Eye (tissue), 1 donor: ENCODE data around the gene ST6GALNAC3.
A peak's percentile ranks its signal among the peaks of the same experiment; 100 is the strongest.

Experiments
- DNase-seq: peaks from one replicate; pipeline ENCODE4 v3.0.0-alpha.2; 2015

ST6GALNAC3 gene

DNA sequence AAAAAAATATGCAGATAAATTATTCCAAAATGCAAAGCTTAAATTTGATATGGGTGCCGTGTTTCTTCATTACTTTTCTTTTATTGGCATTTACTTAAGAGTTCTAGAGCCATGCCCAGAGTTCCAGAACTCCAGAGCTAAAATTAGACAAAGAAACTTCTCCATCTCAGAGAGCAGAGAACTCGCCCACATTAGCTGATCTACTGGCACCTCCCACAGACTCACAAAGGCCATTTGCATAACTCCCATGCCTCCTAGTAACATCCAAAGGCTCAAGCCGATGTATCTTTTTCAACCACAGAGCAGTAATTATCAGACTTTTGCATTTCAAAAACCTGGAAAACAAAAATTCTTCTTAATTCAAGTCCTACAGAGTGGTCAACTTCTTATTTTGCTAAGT is 468.9 kb downstream of the ST6GALNAC3 start:
- no peak for DNase-seq

DNA sequence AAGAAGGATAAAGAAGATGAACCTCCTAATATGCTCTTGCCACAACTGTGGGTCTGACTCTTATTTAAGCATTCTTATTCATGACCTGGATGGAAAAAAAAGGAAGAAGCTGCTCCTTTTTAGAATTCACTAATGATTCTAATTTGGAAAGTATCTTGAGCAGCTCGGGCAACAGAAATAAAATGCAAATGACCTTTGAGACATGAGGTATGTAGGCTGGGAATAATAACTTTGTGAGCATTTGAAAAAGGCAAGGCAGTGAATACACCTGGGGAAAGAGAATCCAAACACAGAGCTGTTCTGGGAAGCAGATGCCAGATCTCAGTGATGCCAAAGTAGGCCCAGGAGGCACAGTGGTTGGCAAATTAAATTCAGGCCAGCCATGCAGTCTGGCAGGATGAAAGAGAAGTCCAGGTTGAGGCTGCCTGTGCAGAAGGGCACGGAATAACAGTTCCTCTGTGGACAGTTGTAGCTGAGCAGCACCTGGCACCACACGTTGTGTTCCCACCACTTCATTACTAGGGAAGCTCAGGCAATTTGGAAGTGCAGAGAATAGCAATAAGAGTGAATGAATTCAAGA is 471.9 kb downstream of the ST6GALNAC3 start:
- no peak for DNase-seq

DNA sequence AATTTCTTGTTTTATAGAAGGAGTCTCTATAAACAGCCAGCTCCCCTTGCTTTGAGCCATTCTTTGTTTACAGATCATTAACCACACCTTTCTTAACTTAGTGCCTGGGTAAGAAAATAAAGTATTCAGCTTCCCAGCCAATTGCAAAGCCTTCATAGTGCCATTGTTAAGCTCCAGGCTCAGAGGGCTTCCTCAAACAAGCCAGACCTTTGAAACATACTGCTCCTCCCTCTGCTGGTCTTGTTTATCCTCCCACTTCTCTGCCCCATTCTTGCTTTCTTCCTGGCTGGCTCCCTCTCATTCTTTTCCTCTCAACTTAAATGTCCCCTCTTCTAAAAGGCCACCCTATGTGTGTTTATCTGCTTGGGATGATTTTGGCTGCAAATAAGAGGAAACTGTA is 473.4 kb downstream of the ST6GALNAC3 start:
- no peak for DNase-seq

DNA sequence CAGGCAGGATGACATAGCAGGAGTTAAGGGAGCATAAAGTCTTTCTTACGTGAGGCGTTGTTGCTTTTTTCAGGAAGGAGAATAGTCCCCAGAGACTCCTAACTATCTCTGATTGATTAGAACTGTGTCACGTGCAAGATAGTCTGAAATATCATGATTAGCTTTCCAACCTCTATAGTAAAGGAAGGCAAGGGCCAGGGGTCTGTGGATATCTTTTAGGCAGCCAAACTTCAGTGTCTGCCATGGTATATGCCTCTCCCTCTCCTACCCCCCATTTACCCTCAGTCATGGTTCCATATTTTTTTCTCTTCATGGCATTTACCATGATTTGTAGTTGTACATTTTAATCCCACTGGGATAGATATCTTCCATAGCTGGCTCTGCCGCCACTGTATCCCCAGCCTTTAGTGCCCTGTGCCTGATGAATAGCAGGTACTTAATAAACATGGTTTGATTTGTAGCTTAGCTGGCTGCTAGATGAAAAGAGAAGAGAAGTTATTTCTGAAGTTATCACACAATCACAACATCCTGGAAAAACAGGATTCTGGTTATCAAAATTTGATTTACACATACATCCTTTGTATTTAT is 474.1 kb downstream of the ST6GALNAC3 start:
- no peak for DNase-seq

DNA sequence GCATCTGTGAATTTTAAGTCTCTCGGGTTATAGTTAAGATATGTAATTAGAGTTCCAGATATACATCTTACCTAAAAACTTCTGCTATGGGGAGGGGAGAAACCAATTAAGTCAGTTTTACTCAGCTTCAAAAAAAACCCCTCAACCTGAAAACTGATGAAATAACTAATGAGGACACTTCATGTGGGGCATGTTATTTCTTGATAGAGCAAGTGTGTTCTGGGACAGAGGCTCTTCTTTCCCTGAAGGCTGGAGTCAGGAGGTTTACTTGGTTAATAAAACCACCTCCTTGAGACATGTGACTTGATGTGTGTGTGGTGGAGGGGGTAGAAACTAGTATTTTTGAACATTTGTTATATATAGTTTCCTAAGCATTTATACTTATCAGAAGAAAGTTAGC is 479.7 kb downstream of the ST6GALNAC3 start:
- peak; percentile 78 for DNase-seq

DNA sequence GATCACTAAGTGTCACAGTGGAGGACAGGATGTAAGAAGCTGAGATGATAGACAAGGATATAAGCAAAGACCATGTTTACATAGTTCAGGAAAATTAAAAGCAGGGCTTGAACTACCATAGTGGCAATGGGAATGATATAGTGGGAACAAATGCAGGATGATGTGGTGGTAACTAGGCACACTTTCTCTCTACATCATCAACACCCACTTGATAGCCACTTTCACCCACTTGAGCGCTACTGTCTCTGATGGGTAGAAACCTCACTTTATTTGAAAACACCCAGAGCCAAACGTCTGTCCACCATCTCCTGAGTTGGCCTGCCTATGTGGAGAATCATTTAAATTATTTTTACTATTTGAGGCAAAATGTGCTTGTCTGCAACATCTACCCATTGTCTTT is 487.7 kb downstream of the ST6GALNAC3 start:
- no peak for DNase-seq

DNA sequence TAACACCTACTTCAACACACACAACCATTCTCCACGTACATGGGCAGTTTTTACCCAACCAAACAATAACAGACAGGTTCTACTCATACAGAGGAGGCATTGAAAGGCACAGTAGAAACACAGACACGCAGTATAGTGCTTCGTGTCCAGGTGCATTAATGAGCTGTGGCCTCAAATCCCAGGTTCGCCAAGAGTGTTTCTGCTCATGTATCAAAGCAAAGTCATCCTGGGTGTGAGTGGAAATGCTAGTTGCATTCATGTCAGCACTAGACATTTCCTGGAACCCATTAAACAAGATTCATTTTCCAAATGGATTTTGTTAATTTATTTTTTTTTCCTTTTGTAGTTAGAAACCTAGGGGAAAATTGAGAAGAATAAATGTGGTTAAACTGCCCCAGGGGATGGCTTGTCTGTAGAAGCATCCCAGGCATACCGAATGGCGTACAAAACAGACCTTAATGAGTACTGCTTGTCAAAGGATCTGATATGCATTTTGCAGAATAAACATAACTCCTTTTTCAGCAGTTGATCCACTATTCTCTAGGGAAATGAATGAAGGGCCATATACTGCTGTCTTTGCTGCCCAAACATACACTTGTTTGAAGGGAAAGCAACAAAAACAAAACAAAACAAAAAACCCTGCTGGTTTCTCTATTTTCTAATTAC is 494.2 kb downstream of the ST6GALNAC3 start:
- no peak for DNase-seq

DNA sequence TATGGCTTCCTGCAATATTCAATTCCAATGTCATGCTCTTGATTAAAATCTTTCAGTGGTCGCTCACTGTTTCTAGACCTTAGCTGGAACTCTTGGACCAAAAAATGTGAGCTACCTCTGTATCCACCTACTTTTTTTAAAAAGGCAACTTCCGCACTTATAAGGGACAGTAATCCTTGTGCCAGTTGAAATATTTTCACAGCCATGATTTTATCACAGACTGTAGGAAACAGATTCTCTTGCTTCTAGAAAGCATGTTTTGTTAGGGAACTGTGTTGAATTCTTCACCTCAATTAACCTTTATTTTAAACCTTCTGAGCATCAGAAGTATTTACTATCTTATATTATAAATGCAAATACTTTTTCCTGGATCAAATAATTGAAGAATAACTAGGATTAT is 496.7 kb downstream of the ST6GALNAC3 start:
- DNase-seq: no peak

DNA sequence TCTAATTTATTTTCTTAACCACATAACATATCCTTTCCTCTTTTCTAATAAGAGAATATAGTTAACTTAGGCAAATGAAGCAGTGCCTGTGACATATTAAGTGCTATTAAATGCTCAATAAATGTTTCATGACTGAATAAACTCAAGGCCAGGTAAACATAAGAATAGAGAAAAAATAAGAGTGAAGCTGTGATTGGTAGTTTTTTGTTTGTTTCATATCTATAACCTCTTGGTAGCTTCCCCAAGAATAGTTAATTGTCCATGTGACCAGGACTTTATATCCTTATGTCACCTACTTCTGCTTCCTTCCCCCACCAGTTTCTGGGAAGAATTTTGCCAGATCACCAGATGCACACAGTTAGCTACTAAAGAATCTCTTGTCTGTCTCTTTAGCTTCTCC is 497.7 kb downstream of the ST6GALNAC3 start:
- DNase-seq: no peak

DNA sequence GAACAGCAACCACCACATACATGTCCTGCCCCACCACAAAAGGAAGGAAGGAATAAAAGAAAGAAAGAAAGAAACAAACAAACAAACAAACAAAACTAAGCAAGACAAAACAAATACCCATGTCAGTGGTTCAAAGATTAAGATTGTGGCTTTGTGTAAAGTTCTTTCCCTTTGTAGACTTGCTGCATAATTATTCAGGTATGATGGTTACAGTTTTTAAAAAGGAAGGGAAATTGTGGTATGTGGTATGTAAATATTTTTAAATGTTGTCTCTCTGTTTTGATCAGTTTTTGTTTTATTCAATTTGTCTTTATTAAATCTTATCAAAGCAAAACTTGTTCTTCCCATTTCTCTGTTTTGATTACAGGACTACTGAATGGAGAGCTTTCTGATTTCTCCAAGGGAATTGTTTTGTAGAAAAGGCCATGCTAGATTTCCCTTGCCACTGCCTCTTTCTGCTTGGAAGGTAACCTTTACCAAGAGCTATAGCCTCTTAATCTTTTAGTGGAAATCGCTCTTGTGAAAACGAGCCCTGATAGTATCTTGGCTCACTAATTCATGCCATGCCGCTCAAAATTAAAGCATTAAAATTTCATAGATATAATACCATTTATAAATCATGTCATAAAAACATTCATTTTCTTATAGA is 502.5 kb downstream of the ST6GALNAC3 start:
- DNase-seq: no peak

DNA sequence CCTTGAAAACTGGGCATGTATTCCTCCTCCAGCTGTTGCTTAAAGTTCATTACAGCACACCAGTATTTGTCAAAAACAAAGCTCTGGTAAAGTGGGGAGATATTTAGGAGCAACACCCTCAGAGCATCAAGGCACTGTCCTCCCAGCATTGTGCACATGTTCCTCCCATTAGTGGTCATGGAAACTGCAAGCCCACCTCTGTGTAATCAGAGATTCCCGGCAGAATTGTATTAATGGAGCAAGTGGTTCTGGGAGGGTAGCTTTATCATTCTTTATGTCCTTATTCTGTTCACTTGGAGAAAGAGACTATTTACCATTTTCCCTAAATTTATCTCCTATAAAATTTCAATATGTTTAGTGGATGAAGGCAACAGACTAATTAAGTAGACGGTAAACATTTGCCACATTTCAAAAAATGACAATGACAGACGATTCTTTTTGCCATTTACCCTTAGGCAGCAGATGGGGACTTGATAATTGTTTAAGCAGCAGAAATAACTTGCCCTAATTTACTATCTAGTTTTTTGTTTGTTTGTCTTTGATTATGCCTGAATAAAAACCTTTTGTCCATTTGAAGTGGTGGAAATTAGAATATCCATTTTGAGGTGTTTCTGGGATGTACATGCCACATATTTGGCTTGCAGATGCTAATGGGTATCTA is 503.1 kb downstream of the ST6GALNAC3 start:
- DNase-seq: peak; percentile 71

DNA sequence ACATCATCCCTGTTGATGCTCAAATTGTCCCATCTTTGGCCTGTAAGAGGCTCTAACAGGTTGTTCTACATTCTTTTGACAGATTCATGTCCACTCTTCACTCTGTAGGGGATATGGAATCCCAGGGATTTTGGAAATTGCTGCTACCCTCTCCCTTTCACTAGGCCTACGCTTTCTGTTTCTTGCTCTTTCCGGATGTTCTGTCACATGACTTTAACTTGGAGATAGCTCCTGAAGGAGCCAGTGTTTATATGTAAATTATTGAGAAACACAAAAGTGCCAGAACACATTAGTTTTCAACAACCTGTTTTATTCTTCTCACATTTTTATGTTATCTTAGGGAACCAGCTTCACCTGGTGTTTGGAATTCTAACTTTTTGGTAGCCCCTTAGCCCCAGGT is 505.7 kb downstream of the ST6GALNAC3 start:
- DNase-seq: no peak

DNA sequence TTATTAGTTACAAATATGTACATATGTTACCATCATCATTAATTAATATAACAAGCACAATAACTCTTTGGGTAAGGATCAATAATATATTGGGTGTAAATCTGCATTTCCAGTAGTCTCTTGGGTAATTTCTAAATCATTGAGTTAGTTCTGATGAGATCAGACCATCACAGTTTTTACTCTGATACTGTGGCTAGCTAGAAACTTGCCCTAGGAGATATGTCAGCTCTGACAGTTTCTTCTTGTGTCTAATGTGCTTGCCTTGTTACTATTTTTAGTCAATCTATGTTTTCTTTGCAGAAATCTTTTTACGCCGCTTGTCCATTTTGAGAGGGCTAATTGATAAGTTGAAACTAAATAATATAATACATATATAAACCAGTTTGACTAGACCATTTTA is 507.2 kb downstream of the ST6GALNAC3 start:
- DNase-seq: no peak

DNA sequence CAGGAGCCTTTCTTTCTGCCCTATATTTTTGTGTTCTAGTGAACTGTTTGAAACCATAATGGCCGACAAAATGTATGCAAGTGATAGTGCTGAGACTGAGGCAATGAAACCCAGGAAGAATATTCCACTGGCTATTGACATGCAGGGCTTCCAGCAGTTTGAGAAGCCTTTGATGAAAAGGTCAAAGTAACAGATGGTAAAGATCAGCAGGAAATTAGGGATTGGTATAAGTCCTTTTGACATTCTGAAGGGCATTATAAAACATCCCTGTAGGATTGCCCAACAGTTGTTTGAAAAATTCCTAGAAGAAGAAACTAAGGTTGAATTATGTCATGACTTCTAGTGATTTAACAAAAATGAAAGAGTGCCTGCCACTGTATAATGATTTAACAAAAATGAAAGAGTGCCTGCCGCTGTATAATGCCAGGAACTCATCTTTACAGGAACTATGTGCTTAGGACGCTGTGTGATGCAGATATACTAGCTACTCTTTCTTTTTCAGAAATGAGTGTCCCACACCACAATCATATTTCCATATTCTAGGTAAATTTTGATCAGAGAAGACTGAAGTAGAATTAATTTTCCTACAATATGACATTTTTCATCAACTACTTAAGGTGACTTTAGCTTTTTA is 508.8 kb downstream of the ST6GALNAC3 start:
- no peak for DNase-seq

DNA sequence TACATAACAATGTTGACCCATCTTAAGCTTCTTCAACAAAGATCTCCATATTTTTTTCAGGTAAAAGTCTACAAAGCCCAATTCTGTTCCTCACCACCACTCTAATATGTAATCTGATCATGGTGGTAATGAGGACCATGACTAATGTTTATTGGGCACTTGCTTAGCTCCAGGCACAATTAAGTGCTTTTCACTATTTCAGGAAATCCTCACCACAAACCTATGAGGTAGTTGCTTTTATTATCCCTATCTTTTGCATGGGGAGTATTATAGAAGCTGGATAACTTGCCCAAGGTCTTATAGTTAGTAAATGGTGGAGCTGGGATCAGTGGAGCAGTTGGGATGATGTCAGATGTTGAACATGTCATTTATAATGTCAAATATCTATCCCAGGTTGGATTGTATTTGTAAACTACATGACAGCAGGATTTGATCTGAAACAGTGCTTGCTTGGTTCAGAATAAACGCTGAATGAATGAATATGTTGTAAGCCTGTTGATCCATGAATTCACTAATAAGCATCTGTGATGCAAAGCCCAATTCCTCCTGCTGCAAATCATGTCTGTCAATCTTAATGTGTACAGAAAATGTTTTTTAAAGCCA is 509.4 kb downstream of the ST6GALNAC3 start:
- DNase-seq: no peak

DNA sequence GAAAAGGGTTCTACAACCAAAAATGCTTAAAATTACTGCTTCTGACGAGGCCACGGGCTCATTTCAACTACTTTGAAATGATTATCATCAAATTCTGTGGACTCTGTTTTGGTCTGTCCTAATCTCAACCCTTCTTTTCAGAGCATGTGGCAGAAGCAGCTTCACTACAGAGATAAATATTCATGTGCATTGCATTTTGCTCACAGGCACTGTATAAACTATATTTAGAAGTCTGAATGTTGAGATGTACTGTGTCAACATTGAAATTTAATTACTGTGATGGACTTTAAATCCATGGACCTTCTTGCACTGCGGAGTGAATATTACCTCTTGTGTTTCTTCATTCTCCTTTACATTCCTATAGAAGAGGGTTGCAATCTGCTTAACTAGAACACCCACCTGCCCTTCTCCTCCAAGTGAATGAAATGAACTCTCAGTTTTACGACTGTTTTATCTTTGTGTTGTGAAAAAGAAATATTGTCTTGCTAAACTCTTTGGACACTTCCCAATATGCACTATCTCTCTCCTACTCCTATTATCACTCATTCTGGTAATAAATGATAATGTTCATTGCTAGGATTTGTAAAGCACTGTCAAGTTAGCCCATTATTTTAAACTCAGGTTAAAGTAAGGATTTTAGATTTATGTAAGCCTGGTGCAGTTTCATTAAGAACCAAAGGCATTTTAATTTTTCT is 511.6 kb downstream of the ST6GALNAC3 start:
- DNase-seq: no peak

DNA sequence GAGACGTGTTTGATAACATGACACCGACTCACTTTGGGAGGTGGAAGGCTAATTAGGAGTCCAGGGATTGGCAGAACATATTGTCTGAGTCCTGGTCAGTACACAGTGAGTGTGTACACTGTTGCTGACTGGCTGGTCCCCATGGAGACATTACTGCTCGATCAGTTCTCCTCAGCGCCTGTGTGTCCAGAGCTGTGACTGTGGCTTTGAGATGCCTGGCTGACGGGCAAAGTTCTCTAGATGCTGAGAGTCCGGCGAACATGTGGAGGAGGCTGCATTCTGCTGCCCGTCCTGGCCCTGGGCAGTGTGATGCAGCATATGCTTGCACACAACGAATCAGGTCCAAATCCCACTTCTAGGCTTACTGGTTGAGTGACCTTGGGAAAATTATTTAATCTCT is 512.7 kb downstream of the ST6GALNAC3 start:
- no peak for DNase-seq

DNA sequence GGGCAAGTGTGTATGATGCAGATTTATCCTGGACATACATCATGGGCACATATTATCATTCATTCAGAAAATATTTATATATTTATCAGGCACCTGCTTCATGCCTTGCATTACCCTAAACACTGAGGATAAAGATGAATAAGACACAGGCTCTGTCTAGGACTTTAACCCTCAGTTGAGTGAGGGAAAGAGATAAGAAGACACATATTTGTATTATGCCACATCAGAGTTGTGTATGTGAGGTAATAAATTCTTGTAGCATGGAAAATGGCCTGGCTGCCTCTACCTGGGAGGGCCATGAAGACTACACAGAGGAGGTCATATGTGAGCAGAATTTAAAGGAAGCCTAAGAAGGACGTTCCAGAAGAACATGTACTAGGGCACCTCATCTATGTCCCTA is 516.9 kb downstream of the ST6GALNAC3 start:
- no peak for DNase-seq

DNA sequence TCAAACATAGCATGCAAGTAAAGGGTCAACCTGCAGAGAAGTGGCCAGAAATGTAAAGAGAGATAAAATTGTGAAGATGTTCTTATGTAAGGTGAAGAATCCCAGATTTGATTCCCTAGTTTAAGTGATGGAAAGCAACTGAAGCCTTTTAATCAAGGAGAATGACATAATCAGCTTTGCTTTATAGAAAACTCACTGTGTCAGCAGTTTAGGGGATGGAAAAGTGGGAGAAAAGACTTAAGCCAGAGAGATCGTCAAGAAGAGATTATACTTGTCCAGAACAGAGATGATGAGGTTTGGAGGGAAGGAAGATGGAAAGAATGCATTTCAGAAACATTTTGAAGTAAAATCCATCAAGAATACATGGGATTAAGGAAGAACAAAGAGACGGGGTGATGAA is 517.4 kb downstream of the ST6GALNAC3 start:
- DNase-seq: no peak

DNA sequence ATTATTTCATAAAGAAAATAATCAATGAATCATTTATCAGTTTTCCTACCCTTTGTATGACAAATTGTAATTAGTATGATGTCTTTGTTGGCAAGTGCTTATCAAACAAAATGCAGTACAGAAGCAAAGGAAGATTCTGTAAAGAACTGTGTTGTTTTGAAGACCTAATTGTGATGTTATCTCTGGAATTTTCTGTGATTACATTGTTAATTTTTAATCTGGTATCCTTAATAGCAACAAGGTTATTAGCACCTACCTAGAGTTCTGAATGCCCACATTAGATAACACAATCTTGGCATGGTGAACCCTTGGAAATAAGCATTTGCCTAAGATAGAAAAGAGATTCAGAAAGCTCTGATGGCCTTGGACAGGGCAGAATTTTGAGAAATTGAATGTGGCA is 518.6 kb downstream of the ST6GALNAC3 start:
- DNase-seq: no peak

DNA sequence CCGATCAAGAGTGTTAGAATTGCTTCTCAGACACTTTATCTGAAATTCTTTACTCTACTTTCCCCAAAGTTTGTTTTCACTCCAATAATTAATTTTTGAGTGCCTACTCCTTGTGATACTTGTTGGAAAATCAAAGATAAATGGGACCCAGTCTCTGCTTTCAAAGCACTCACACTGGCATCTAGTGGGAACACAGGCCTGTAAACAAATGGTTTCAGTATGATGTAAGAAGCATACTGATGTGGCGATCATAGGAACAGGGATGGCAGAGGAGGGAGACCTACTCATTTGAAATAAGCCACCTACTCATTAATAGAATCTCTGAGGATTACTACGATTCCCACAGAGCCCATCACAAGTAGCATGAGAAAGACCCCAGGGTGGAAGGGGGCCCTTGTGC is 519.1 kb downstream of the ST6GALNAC3 start:
- DNase-seq: no peak

DNA sequence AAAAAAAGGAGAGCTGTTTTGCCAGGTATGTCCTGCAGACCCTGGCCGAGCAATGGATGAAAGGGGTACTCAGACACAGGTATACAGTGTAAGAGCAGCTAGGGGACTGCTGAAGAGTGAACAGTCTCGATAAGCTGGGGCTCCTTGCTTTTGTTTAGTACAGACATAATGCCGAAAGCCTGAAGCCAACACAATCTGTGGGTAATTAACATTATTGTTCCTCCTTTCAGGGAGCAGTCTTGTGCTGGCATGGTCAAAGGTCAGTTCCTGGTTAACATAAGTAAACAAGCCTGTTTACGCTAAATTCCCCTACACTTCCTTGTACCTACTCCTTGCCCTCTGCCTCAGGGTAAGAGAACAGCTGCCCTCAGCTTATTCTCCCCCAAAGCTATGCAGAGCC is 520.5 kb downstream of the ST6GALNAC3 start:
- DNase-seq: no peak
